GM18519 (cell line): ENCODE results near the gene SLC16A7.

Experiments
- ATAC-seq: cut with Tn5 transposase; IDR thresholded peaks from one replicate; pipeline ENCODE4 v1.9.1; 2021; ENCODE audit warnings: mild to moderate bottlenecking, moderate library complexity; ENCODE audit not compliant: unreplicated experiment, low FRiP score

The SLC16A7 gene

GRCh38 chr12:59660921-59661597 lies 65.2 kb downstream of the SLC16A7 start:
- ATAC-seq: no peak

DNA sequence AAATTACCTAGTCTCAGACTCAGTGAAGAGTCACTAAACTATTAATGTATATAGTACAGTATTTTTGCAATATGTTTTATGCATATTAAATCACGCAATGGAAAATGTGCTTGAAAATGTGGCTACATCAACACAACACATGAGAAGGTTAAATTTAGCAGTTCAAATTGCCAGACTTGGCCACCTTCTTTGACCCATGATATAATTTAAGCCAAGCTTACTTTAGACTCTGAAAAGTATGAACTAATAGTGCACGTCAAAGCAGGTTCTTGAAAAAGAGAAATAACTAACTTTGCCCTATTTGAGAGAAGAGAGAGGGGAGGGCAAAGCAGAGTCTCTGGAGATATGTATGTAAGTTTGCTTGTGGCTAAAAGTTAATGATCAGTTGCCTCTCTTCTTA lies 68.7 kb downstream of the SLC16A7 start:
- no peak for ATAC-seq

GRCh38 chr12:59665701-59666100 lies 69.9 kb downstream of the SLC16A7 start:
- ATAC-seq: no peak

DNA sequence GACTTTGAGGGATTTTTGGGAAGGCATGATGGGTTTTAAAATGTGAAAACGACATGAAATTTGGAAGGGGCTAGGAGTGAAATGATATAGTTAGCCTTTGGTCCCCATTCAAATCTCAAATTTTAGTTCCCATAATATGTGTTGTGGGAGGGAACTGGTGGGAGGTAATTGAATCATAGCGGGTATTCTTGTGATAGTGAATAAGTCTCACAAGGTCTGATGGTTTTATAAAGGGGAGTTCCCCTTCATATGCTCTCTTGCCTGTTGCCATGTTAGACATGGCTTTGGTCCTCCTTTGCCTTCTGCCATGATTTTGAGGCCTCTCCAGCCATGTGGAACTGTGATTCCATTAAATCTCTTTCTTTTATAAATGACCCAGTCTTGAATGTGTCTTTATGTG lies 72.8 kb downstream of the SLC16A7 start:
- ATAC-seq: no peak

GRCh38 chr12:59672273-59672672 lies 76.4 kb downstream of the SLC16A7 start:
- ATAC-seq: no peak

- no peak for ATAC-seq
Observed at GRCh38 chr12:59675461-59675860, 79.6 kb downstream of the SLC16A7 start.

DNA sequence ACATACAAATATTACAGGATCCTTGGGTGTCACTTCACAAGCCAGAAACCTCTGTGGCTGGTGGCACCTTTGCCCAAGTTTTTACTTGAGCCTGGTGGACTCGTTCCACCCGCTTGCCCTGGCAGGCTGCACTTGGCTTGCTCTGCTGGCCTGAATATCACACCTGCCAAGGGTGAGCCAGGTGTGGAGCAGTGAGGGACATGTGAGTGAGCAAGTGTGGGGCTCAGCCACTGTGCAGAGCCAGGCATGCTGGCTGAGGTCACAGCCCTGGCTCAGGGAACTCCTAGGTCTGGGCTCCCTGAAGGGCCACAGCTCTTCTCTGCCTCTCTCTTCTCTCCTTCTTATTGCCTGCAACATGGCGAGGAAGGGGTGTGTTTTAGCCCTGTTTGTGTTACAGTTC lies 82.0 kb downstream of the SLC16A7 start:
- ATAC-seq: no peak

- ATAC-seq: no peak
Observed at GRCh38 chr12:59678759-59679411, 83.1 kb downstream of the SLC16A7 start.

GRCh38 chr12:59689776-59690175 lies 93.9 kb downstream of the SLC16A7 start:
- no peak for ATAC-seq

DNA sequence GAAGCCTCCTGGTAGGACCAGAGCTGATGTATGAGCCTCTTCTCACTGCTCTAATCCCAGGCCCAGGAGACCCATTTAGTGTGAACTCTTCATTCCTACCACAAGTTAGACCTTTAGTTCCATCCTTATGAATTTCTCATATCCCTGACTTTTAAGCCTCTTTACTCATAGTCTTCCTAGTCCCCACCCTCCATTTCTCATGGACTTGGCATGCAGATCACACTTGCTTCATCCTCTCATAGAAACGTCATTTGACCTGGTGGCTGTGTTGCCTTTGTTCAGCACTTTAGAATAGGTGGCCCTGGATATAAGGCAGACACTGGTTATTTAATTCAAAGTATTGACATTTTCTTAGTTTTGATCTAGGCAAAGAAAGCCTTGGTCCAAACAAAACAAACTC lies 99.5 kb downstream of the SLC16A7 start:
- no peak for ATAC-seq

DNA sequence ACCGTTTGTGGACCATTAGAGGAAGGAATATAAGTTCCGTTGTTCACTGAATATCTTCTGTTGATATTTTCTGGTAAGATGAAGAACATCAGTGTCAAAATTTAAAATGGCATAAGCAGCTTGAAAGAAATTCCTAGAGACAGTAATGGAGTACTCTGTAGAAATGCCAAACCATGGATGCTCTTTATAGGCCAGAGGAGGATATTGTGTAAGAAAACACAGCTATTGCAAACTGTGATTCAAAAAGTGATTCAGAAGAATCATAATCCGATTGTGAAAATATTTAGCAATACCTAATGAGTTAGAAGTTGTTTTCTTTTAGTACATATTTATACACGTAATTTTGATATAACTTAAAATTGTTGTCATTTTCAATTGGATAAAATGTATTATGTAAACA lies 102.8 kb downstream of the SLC16A7 start:
- ATAC-seq: no peak

- no peak for ATAC-seq
Observed at GRCh38 chr12:59699421-59700152, 103.8 kb downstream of the SLC16A7 start.

DNA sequence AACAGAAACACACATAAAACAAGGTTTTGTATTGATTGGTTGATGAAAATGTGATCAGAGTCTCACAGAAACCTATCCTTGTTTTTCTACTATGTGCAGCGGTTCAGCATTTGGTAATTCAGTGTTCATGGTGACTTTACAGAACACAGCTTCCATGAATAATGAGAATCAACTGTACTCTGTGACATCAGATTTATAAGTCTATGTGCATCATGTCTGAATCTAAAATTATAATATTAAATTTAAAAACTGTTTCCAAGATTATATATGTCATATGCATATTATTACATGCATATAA lies 104.3 kb downstream of the SLC16A7 start:
- no peak for ATAC-seq

GRCh38 chr12:59708064-59708463 lies 112.2 kb downstream of the SLC16A7 start:
- no peak for ATAC-seq

DNA sequence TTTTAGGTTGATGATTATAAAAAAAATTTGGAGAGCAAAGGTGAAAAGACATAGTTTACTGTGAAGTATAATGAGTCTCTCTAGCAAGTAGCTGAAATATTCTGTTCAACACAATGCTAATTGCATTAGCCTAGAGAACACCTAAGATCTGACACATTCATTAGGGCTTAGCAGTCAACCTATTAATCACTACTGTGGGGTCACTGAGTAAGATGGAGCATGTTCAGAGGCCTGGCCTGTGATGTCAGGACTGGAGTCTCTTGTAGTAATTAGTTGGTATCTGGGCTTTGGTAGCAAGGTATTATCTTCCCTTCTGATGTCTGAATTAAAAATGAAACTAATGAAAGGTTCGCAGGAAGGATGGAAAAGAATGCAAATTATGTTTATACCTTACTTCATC lies 112.7 kb downstream of the SLC16A7 start:
- no peak for ATAC-seq

DNA sequence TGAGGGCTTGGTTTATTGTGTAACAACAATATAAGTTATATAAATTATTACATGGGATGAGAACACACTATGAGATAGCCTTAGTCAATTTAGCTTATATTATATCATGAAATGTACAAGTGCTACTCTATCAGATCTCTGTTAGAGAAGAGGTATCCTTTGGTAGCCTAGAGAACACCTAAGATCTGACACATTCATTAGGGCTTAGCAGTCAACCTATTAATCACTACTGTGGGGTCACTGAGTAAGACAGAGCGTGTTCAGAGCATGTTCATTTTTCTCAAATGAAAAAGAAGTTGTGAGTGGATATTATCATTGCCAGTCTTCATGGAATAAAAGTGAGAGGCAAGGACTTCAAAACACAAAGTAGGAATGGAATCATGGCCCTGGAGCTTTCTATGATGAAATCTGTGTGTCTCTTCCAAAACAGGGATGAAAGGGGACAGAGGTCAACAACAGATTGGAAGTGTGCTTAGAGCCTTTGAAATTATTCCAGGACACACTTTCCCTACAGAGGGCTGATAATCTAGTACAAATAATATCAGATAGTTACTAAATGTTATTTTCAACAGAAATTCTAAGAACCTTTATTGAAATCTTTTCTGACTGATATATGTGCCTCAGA lies 114.3 kb downstream of the SLC16A7 start:
- ATAC-seq: no peak

- ATAC-seq: no peak
Observed at GRCh38 chr12:59710964-59711363, 115.1 kb downstream of the SLC16A7 start.

DNA sequence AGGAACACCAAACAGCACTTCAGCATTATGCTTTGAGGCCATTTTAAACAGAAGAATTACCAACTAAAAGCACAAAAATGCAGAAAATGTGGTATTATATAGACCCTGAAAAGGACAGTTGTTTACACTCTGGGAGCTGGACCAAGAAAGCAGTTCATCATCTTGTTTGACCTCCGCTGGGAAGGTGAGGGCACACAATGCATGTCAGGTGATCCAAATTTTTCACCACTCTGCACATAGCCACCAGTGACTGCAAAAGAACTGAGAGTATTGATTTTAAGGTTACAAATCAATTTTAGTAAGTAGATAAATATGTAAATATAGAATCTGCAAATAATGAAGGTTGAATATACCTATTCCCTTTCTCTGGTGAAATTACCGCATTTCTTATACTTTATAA lies 119.6 kb downstream of the SLC16A7 start:
- ATAC-seq: no peak

DNA sequence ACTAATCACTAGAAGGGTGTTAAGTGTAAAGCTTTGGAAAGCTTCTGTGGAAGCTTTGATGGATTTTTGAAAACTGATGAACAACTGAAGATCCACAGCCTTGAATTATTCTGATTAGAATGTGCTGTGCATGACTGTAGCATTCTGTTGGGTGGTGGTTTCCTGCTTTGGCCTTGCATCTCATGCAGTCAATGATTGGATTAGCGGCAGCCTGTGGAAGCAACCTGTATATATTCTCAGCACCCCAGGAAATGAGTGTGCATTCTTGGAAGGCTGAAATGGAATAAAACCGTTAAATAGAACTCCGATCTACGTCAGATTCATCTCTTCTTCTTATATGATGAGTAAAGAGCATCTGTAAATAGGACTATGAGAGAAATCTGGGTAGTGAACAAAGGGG lies 120.2 kb downstream of the SLC16A7 start:
- no peak for ATAC-seq

- ATAC-seq: no peak
Observed at GRCh38 chr12:59717436-59717835, 121.6 kb downstream of the SLC16A7 start.

DNA sequence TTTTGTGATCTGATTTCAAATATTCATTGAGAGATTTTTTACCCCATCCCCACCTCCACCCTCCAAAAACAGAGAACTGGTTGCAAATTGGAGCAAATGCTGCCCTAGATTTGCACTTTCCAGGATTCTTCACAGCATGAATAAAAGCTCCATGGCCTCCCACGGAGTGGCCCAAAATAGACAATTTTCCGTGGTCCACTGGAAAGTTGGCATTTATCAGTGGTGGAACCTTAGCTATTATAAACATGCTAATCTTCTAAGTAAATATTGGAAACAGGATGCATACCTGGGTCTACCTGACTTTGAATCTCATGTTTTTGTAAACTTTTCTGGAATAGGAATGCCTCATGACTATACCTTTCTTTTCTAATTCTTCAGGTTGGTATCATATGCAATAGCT lies 123.9 kb downstream of the SLC16A7 start:
- no peak for ATAC-seq

DNA sequence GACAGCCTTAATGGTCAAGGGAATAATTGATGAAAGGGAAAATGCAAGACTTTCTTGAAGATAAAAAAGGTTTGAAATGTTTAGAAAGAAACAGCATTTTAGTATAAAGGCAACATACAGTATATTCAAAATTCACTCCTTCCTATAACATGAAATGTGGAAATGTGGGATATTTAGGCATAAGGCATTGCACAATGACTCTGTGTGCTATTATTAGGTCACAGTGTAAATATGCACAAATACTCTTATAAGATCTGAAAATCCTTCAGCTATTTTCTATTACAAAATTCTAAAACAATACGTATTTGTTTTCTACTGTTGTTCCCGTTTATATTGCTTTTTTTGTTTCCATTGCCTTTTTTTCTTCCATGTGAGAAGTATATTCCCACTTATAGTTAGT lies 127.7 kb downstream of the SLC16A7 start:
- ATAC-seq: no peak
